Activated CD4-positive, alpha-beta T cell treated with anti-CD3 and anti-CD28 coated beads, Interleukin-2, Interleukin-4, amounts not matched to agents 100 ng/mL and 50 ng/mL, durations not matched to agents 16 hours and 8 hours (primary cell): ENCODE data around the gene BICDL2.
A peak's percentile ranks its signal among the peaks of the same experiment; 100 is the strongest.

Experiments used
- DNase-seq: peaks from one replicate; pipeline ENCODE4 v3.0.0-alpha.2; 2020; ENCODE audit warnings: low spot score

BICDL2 gene

DNA sequence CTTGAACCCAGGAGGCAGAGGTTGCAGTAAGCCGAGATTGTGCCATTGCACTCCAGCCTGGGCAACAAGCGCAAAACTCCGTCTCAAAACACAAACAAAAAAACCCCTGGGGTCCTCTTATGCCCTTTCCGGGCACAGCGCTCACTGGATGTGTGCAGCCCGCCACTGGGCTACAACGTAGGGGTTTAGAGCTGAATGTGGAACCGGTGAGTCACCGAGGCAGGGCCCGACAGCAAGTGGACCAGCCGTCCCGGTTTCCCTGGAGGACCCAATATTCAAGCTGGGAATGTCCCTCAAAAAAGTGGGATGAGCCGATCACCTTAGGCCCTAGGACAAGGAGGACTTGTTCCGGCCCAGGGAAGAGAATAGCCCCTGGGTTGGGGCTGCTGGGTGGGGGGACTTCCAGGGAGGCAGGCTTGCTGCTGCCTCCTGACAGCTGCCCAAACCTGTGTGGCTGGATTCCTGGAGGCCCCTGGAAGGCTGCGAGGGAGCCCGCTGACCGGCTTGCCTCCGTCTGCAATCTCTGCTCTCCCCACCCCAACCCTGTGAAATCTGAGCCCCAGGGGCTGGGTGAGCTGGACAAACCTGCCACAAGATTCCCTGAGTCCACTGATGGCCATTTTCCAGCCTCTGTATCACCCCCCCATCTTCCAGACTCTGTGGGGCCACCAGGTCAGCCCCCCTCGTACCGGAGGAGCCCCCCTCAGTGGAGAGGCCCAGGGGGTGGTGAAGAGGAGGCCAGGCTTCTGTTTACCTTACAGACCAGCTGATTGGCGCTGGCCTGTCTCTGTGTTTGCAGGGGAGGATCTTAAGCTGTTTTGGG lies 27.0 kb downstream of the BICDL2 start:
- no peak for DNase-seq

DNA sequence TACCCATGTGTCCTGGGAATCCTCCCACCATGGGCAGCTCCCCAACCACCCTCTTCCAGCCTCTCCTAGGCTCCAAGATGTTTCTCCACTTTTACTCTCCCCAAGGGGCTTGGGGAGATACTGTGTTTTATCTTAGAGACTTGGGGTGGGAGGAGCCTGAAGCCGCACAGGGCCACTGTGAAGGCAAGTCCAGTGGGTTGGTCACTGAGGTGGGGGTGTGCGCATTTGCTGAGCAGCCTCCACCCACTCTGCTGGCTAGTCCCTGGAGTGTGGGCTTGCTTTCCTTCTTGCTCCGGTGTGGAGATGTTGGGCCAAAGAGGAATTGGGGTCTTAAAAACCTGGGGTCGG lies 28.1 kb downstream of the BICDL2 start:
- no peak for DNase-seq

DNA sequence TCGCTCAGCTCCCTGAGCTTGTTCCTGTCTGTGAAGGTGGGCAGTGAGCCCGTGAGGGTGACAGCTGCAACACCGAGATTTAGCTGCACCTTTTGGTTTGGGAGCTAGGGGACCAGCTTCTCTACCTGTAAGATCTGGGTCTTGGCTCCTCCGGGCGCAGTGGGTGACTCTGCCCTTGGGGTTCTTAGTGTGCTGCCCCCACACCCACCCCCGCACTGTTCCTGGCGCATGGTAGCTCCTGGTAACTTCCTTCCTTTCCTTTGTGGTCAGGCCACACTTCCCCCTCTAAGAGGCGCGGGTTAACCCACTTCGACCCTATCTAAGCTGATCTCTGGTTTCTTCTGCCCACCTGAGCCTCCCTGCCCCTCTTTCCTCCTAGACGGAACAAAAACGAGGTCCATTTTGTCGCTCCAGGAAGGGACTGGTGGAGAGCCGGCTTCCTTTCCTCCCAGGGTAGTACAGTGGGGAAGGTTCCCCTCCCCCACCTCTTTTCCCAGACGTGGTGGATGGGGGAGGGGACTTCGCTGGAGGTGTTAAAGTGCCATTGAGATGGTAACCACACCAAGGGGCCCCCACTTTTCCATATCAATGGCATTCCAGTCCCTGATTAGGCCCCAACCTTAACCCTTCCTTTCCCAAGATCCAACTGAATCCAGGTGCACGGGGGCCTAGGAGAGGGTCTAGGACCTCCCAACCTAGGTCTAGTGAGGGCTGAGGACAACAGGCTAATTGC lies 28.6 kb downstream of the BICDL2 start:
- no peak for DNase-seq

DNA sequence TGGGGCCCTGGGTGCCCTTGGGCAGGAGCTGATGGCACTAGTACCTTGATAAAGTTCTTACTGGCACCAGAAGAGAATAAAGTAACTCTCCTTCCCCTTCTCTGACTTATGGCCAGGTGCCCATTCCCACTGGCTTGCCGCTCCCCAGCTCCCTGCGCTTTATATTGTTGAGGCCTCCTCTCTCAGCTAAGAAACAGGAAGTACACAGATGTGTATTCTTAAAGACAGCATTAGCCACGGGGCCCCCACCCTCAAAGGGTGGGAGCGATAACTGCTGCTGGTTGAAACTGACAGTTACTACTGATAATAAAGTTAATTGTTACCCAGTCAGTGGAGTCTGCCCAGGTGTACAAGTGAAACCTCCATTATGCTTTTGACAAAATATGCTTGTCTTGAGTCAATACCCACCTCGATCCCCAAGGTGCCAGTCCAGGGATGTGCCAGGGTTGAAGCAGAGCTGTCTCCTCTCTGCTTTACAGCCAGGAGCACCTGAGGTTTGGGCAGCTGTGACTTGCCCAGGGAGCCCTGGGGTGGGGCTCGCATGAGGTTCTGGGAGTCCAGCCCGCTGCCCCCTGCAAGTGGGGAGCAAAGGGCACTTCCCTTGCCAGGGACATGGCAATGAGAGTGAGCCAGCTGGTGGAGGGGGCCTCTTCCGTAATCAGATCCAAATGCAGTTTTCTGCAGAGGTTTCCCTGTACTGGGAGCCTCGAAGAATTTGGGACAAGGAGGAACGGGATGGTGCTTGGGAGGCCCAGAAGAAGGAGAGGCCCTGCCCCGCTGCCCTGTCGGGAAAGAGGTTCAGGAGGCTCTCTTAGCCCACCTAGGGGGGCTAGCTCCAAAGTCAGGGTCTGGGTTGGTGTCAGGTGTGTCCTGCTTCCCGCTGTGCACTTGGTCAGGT lies 29.4 kb downstream of the BICDL2 start:
- no peak for DNase-seq

DNA sequence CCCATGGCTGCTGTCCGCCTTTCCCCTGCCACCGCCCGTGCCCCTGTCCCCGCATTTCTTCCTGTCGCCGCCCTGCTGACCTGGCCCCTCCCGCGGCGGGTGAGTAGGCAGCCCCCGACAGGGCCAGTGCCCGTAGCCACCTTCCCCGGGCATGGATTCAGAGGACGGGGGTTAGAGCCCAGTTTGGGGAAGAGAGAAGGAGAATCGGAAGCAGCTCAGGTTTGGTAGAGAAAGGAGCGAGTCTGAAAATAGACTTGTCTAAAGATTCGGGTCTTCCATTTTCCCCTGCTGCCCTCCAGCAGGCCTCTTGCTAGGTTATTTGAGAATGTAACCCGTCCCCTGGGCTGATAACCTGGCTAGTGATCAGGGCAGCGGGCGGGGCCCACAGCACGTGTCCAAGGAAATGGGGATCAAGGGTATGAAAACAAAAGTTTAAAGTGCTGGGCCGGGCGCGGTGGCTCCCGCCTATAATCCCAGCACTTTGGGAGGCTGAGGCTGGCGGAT lies 31.9 kb downstream of the BICDL2 start:
- no peak for DNase-seq

DNA sequence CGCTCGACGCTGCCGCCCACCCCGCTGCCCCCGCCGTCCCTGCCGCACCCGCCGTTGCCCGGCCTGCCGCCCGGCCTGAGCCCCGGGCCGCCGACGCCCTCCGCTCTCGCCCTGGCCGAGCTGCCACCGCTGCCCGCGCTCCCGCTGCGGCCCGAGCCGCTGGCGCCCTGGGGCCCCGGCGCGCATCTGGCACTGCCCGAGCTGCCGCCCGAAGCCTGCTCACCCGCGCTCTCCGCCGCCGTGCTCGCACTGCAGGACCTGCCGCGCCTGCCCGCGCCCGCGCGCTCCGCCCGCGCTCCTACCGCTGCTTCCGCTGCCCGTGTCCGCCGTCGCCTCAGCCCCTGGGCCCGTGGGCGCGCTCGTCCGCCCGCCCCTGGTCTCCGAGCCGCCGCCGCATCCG lies 32.4 kb downstream of the BICDL2 start:
- no peak for DNase-seq

DNA sequence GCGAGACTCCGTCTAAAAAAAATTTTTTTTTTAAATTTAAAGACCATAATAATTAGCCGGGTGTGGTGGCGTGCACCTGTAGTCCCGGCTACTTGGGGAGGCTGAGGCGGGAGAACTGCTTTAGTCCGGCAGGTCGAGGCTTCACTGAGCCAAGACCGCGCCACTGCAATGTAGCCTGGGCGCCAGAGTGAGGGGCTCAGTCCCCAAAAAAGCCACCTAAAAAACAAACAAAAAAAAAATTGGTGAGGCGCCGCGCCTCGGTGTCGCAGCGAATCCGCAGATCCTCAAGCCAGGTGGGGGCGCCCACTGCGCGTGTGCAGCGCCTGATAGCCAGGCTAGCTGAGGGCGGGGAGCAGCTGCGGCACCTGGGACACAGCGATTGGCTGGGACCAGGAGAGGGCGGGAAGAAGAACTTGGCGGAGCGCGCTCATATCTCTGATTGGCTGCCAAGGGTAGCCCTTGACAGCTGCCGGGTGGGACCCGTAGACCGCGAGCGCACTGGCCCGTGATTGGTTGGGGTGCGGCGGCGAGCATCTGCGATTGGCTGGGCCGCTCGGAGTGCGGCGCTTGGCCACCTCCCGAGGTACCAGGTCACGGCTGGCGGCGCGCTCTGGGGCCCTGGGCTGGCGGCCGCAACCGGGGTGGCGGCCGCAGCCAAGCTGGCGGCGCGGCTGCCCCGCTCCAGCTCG lies 33.0 kb downstream of the BICDL2 start:
- DNase-seq, result peak; percentile 99

DNA sequence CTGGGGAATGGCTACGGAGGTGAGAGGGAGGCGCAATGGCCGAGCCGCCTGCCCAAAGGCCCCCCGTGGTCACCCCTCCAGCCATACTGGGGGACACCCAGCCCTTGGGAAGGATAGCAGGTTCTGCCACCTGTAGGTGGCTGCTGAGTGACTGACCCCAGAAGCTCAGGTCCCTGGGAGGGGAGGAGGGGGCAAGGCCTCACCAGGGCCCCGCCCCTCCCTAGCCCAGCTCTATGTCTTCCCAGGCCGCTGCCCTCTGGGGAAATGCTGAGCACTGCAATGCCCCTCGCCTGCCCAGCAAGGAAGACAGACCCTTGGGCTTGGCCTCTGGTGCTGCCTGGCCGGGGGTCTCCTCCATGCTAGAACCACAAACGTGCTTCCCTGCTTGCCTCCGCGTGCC lies 35.4 kb downstream of the BICDL2 start:
- no peak for DNase-seq

DNA sequence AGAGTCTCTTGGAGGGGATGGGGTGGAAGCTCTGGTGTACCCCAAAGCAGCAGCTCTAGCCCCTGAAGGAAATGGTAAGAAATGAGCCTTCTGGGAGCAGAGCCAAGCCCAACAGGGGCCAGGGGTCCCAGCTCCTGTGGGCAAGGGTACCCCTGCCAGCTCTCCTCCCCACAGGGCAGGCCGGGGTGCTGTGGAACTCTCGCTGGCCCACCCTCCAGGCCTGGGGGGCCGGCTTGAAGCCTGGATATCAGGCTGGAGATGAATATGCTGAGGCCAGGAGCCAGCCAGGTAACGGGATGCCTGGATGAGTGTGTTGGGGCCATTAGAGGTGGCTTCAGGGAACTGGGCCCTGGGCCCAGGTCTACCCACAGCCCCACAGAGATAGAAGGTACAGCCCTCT lies 36.2 kb downstream of the BICDL2 start:
- no peak for DNase-seq

DNA sequence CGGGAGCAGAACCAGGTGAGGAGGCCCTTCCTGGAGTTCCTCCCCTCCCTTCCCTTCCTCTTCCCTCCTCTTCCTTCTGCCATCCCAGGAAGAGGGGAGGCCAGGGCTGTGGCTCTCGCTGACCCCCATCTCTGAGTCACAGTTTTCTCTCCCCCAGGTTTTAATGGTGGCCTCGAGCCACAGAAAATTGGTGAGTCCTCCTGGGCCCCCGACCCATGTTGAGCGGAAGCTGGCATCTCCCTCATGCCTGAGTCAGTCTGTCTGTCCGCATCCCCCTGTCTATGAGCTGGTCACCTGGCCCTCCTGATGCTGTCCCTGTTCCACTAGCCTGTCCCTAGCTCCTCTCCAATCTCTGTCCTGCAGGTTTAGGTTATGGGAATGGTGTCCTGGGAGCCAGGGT lies 36.8 kb downstream of the BICDL2 start:
- no peak for DNase-seq

DNA sequence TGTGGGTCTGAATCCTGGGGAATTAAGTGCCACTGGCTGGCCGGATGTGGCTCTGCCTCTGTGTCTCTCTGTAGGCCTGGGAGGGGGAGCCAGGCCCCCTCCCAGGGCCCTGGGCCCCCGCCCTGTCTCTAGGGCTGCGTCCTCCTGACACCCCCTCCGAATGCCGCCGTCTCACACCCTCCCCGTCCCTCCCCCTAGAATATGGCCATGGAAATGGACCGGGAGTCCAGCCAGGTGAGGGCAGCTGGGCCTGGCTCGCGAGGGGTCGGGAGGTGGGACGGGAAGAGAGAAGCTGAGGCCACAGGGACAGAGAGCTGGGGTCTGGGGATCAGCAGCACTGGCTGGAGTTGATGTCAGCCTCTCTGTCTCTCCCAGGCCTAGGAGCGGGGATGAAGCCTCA lies 40.4 kb downstream of the BICDL2 start:
- no peak for DNase-seq

DNA sequence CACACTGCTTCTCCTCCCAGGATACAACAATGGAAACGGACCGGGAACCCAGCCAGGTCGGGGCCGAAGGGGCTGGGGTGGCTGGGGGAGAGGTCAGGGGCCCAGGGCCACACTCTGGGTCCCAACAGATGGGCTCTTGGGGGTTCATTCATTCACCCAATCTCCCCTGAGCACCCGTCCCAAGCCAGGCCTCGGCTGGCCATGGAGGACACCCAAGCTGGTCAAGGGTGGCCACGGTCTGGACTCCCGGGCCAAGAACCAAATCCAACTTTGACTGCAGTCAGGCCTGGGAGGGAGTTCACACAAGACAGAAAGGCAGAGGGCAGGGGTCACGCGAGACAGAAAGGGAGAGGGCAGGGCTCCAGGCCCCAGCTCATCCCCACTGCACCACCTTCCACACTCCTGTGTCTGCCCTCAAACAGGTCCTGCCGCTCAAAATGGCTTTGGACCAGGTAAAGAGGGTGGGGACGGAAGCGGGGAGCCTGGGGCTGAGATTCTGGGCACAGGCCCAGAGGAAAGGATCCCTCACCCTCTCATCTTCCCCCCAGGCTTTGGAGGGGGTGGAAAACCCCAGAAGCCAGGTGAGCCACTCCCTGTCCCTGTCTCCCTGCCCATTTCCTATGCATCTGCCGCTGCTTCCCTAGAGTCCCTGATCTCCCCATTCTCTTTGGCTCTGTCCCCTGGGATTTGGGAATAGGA lies 44.2 kb downstream of the BICDL2 start:
- DNase-seq, result no peak

DNA sequence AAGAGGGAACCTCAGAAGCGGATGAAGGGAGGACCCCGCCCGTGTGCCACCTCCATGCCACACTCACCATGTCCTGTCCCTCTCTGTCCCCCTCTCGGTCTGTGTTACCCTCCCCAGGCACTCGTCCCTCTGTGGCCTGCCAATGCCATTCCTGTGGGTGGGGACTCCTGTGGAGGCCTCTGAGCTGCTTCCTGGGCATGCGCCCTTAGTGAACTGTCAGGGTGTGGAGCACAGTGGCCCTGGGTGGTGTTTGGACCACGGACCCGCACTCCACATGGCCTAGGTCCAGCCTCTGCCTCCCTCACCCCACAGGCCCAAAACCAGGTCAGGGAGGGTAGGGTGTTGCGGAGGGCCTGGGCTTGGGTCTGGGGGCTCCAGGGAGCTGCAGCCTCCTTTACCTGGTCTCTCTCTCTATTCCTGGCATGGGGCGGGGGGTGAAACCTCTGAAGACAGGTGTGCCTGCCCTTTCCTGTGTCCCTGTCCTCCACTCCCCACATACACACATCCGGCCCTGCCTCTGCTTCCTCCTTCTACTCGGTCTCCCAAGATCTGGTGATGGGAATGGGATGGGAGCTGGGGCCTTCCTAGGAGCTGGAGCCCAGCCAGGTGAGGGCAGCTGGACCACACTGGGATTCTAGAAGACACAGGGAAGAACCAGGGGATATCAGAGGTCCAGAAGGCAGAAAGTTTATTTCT lies 45.0 kb downstream of the BICDL2 start:
- DNase-seq, result no peak

DNA sequence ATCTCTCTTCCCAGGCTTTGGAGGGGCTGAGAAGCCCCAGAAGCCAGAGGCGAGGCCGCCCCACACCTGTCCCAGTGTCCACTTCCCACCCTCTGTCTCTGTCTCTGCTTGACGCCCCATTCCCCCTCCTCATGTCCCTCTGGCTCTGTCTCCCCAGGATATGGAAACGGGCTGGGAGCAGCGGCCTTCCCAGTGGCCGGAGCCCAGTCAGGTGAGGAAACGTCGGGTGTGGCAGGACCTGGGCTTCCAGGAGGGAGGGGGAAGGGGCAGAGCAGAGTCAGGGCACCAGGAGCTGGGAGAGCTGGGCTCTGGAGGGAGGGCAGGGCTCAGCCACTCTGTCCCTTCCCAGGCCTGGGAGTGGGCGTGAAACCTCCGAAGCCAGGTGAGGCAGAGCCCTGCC lies 45.9 kb downstream of the BICDL2 start:
- DNase-seq, result no peak

DNA sequence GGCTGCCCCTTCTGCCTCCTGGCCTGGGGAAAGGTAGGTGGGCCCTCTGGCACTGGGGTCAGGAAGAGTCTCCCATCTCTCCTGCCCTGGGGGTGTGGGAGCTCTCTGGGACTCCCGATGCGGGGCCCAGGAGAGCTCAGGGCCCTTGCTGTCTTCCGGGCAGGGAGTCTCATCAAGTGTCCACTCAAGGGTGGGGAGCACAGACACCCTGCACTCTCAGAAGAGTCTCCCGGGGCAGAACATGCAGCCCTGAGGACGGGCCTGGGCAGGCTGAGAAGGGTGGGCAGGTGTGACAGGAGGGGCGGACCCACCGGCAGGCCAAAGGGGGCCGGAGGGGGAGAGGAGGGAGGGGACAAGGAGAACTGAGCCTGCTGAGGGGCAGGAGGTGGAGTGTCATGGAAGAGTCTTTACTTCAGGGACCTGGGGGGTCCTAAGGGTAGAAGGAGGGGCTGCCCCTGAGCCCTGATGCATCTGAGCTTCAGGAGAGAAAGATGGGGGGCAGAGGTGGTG lies 48.1 kb downstream of the BICDL2 start:
- DNase-seq, result no peak

DNA sequence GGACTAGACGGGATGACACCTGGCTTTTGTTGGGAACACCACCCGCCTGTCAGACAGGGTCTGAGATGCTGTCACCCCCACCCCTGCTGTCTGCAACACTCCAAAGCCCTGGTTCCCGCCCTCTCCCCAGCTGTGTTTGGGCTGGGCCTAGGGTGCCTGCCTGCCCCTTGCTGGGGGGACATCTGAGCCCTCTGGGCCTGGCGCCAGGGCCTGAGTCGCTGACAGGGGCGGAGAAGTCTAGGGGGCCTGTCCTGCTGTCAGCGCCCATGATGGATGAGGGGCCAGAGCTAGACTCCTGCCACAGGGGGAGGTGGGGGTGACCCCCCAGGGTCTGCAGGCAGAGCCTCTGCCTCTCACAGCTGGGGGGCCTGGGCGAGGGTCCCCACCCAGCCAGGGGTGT lies 48.9 kb downstream of the BICDL2 start:
- DNase-seq, result no peak

DNA sequence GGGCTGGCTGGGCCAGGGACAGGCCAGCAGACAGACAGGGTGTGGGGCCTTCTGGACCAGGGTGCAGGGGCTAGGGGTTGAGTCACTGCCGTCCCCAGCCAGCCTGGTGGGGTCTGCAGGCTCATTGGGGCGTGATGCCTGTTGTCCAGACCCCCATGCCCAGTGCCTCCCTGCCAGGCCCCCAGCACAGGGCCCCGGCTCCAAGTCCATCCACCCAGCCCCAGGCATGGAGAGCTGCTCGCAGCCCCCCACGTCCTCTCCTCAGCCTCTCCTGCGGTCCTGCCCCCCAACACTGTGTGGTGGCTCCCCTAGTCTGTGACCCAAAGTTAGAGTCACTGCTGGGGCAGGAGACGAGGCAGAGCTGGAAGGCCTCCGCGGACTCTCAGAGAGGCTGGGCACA lies 49.5 kb downstream of the BICDL2 start:
- no peak for DNase-seq

DNA sequence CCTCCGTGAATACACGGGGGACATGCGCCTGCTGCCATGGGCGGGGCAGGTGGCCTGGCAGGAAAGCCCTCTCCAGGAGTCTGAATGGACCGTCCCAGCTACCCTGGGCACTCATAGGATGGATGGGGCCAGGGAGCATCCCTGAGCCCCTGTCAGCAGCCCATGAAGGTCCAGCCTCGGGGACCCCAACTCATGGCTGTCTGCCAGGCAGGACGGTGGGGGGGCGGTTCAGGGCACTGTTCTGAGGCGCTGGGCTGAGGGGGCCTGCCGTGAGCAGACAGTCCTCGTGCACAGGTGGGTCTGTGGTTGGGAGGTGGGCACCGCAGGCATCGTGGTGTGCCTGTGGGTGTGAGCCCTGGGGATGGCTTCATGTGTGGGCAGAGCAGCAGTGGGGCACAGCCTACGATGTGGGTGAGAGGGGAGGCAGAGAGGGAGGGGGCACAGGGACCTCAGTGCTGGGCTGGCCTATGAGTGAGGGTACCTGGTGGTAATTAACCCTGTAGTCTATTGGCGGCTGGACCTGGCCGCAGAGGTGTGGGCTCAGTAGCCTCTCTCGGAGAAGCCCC lies 50.0 kb downstream of the BICDL2 start:
- DNase-seq, result no peak

DNA sequence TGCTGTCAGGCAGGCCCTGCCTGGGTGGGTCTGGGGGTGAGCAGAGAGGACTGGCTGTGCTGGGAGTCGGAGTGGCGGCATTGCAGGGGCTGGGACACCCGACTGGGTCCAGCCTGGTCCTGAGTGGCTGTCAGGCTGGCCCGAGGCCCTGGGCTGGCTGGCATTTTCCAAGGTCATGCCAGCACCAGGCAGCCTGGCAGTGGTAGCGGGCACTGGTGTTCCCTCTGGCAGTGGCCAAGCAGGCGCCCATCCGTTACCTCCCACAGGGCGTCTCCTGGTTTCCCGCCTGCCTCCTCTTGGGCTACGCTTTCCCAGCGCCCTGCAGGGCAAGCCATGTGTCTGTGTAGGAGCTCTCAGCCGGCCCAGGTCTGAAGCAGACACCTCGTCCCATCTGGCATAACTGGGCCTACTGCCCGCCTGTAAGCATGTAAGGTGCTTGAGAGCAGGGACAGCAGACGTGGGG lies 50.8 kb downstream of the BICDL2 start:
- DNase-seq, result no peak

DNA sequence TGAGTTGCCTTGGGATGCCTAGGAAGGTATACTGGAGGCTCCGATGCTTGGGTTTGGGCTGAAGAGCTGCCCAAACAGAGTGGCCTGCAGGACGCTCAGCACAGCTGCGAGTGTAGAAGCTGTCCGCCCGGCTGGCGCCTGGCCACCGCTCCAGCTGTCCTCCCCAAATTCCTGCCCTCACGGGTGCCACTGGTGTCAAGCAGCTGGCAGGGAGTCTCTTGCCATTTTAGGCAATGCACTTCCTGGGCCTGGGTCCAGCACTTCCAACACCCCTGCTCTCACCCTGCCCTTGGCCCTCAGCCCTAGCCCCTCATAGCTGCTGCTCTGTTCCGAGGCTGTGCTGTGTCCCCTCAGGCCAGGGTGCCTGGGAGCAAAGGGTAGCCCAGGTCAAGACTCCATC lies 51.3 kb downstream of the BICDL2 start:
- no peak for DNase-seq
